GM18508 (cell line): ENCODE measurements around the gene CPSF6.
A peak's percentile ranks its signal among the peaks of the same experiment; 100 is the strongest.
"Not testable (repeated sequence)": the region's sequence is repeated elsewhere in the genome, so short reads cannot be mapped to it uniquely, and the experiment has no call there.

Source experiments
- ATAC-seq: cut with Tn5 transposase; IDR thresholded peaks from one replicate; pipeline ENCODE4 v1.9.1; 2021; ENCODE audit warnings: moderate number of reproducible peaks; ENCODE audit not compliant: insufficient read depth, unreplicated experiment

The CPSF6 gene, protein sequence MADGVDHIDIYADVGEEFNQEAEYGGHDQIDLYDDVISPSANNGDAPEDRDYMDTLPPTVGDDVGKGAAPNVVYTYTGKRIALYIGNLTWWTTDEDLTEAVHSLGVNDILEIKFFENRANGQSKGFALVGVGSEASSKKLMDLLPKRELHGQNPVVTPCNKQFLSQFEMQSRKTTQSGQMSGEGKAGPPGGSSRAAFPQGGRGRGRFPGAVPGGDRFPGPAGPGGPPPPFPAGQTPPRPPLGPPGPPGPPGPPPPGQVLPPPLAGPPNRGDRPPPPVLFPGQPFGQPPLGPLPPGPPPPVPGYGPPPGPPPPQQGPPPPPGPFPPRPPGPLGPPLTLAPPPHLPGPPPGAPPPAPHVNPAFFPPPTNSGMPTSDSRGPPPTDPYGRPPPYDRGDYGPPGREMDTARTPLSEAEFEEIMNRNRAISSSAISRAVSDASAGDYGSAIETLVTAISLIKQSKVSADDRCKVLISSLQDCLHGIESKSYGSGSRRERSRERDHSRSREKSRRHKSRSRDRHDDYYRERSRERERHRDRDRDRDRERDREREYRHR

DNA sequence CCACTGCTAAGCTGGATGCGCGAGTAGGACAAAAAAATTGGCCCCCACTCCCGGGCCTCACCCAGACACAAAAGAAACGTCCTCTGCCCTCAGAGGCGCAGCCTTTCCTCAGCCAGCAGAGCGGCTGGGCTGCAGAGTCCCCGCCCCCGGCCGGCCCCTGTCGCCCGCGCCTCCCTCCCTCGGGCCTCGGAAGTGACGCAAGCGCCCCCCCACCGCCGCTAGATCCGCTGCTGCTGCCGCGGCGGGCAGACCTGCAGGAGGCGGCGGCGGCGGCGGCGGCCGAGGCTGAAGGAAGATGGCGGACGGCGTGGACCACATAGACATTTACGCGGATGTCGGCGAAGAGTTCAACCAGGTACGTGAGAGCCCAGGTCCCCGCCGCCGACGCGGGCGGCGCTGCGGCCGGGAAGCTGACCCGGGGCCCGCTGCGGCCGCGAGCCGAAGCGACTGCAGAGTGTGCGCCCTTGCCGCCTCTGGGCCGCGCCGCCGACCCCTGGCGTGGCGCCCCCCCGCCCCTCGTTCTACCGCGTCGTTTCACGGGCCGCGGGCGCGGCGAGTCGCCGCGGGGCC lies at the start of gene CPSF6:
Gene CPSF6, plus strand, starts transcription at position 218 of the 570 bp plus-strand sequence. Its CDS starts 78 bp downstream, at position 296.
- peak; percentile 66 for ATAC-seq

DNA sequence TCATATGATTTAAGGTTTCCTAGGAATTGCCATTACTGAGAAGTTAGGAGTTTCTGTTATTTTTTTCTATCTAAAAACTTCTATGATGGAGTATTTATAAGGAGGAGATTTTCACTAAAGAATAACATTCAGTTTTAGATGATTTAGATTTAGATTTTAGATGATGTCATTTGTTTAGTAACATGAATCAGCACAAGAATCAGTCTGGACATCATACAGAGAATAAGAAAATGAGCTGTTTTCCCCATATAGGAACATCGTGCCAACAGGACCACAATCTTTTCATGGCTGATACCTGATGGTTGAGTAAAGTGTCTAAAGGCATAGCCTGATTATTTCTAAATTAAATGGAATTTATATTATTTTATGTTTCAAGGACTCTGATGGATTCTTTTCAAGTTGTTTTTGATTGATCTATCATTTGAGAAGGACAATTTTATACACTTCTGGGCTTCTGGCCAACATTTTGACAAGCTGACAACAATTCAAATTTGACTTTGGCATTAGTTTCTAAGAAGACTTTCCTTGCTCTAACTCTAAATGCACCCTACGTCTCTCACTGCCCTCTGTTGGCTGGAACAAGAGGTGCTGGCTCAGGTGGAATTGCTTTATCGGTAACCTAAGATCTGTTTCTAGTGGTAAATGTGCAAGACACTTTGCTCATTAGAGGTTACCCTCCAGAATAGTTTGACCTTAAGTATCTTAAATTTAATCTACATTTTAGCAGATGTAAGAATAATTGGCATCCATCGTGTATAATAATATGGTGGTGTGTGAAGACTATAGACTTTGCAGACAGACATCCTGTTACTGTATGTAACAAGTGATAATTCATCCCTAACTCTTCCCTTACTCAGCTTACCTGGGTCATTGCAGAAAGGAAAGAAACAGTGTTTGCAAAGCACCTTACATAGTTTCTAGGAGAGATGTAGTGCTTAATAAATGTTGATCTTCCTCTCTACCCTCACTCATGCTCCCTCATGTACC lies 42.8 kb upstream of the CPSF6 start:
- no peak for ATAC-seq

DNA sequence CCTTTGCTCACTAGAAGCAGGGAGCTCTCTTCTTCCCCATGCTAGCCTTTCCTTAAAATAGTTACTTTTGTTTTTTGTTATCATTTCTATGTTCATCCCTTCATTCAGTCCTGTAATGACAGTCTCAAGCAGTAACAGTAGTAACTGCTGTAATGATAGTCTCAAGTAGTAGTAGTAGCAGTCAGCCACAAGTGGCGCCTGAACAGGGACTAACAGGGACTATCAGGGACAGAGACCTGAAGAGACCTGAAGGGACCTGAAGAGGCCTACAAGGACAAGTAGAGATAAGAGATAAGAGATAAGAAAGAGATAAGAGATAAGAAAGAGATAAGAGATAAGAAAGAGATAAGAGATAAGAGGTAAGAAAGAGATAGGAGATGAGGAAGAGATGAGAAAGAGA lies 39.4 kb upstream of the CPSF6 start:
- ATAC-seq: not testable (repeated sequence)

DNA sequence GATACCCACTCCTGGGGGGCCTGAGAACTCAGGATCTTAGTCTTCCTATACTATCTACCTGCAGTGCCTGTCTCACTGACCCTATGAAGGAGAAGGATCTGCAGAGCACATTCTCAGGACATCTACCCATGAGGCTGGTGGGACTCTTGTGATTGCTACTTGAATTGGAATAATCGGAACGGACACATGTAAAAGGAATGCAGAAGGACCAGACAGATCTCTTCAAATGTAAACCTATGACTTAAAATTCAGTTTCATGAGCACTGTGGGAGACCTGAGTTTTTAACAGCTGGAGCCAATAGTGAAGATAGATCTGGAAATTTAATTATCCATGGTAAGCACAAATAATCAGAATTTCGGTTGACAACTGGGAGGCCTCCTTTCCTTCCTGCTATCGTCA lies 35.2 kb upstream of the CPSF6 start:
- no peak for ATAC-seq

DNA sequence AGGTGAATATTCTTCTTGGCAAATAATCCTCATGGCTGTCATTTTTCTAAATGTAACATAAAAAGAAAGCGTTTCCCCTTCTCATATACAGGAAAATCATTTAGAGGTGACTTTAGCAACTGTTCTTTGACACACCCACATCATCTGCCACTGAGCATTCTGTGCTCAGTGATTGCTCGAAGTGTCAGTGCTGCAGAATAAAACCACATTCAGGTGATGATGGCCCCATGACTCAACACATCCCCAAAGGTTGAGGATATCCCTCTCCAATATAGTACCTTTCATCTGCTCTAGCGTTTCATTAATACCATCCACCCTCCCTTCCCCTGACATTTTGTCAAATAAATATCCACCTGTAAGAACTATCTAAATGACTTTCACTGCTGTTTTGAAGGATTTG lies 28.7 kb upstream of the CPSF6 start:
- ATAC-seq: no peak

DNA sequence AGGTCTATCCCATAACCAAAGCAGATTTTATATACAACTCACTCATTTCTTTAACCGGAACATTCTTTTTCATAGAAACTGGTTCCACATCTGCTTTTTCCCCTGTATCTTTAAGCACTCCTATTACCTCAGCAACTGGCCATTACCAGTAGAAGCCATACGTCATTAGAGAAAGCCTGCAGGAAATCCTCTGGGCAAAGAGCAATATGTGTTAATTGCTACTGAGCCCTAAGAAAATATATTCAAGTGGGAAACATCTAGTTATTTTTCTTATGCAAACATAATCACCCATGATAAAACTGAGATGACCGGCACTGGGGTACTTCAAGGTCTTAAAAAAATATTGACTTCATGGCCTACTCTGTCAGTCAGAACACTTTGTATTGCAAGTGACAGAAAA lies 28.2 kb upstream of the CPSF6 start:
- ATAC-seq: no peak

DNA sequence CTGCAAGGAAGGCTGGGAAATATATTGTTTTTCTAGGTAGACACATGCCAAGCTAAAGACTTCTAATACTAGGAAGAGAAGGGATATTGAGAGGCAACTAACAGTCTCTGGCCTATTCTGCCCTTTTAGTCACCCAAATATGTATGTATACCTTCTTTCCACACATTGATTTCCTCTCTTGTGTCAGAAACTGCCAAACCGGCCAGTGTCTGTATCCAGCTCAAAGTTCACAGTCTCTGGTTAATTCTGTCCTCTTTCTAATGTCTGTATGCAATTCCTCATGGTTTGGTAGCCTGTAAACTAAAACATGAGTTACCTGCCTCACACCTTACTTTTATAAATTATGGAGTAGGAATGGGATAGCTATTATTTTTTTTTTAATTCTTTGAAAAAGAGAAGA lies 25.2 kb upstream of the CPSF6 start:
- no peak for ATAC-seq

DNA sequence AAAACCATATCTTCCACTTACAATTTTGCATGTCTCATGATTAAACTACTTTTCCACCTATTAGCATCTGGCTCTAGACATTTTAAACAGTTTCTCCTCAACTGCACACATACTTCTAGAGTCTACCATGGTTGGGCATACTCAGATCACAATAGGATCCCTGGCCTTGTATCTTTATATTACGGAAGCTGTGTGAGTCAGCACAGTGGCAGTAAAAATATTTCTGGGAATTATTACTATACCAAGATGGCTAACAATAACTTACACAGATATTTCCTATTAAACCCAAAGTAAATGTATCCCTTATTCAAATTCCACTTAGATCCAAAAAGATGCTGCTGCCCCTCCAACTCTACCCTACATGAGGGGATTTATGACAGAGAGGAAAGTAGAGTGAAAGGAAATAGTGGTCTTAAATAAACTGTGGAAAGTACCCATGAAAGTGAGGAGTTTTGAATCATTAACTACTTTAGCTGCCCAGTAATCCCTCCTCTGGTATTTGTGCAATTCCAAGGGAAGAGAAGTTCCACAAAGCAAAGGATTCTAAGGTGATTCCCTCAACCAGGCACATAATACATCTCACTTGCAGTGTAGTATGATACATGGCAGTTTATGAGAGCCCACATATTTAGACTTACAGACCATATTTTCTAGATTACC lies 14.0 kb upstream of the CPSF6 start:
- no peak for ATAC-seq

DNA sequence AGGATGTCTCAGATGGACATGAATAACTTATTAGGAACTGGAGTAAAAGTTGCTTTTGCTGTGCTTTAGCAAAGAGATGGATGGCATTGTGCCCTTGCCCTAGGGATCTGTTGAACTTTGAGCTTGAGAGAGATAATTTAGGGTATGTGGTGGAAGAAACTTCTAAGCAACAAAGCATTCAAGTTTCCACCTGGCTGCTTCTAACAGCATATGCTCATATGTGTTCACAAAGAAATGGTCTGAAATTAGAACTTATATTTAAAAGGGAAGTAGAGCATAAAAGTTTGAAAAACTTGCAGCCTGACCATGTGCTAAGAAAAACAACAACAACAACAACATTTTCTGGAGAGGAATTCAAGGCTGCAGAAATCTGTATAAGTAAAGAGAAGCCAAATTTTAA lies 7.9 kb upstream of the CPSF6 start:
- no peak for ATAC-seq

DNA sequence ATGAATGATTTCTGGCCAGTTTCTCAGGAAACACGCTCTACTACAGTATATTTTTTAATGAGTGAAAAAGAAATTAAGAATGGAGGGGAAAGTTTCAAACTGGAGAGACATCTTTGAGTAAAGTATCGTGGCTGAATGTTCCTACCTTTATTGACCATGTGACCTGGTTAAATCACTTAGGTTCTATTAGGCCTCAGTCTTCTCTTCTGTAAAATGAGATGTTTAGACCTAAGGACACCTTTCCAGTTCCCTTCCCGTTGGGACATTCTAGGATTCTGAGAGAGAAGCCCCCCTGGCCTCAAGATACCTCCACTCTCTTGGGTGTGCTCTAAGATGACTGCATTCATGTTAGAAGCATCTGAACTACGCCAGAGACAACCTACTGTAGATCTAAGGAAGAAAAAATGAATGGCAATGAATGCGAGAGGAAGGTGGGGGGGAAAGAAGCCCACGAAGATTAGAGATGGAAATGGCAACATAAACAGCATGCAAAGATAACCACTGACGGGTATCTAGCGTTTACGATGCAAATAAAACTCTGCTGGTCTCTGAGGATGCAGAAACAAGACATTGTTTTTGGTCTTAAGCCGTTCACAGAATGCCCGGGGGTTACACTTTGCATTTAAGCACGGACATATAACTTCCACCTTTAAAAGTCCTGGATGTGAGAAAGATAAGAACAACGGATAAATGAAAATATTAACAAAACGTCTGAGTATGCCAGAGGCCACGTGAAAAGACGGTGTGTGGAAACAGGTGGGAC lies 599 bp upstream of the CPSF6 start:
- peak; percentile 4 for ATAC-seq

DNA sequence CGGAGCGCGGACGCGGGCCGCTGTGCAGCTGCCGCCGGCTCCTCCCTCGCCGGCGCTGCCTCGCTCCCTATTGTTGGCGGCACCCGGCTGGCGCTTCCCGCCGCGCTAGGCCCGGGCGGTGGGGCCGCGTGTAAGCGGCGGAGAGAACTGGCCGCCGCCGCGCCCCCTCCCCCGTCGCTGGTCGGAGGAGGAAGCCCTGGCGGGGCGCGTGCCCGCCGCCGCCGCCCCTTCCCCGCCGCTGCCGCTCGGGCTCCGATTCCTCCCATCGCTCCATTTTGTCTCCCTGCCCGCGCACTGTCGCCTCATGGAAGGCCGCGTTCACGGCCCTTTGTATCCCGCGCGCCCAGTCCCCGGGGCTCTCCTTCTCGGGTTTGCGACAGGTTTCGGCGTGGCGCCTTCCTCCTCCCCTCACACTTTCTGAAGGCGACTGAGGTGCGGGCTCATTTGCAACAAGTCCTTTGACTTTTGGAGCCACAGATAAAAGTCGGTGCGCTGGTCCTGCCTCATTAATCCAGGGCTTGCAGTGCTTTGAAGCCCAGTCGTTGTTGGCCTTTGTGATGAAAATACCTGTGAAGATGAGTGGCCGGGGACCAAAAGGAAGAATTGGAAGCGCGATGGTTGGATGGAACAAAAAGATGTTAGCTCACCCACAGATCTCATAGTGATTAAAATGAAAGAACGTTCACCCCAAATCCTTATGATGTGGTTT lies 707 bp downstream of the CPSF6 start:
- peak; percentile 5 for ATAC-seq

DNA sequence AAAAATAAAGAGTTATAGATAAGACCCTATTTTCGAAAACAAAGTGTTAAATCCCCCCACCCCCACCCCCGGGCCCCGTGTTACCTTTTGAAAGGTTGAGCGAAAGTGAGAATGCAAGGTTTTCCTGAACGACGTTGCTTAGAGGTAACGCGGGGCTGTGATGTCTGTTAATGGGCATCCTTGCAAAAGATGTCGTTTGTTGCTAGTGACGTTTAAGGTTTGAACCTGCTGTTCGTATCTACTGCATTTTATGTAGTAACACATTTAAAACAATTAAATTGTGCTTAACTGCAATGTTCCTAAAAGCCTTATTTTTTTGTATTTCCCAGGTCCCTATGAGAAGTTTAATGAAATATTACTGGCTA lies 1.2 kb downstream of the CPSF6 start:
- no peak for ATAC-seq

DNA sequence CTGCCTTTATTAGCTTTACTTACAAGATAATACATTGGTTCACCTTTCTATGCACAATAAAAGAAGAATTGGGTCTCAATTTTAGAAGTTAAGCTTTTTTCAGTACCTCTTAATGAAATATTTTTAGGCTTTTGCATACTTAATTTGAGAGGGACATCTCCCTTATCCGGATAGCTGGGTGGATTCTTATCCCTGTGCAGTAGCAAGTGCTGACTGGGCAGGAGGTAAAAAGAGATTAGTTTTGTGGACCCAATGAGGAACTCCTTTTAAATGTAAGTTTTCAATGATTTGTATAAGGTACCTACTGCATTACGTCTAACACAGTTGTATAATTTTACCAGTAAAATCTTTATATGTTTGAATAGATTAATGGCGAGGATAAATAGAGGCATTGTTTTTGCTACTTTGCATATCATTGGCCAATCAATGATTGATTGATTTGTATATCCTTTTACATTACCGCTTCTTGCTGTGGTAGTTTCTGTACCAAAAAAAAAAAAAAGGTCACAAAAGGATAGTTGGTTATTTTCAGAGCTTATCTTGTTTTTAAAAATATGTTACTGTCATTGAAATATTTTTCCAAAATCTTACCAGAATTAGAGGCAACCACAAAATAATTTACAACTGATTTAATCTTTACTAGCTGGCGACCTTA lies 2.2 kb downstream of the CPSF6 start:
- ATAC-seq: no peak

DNA sequence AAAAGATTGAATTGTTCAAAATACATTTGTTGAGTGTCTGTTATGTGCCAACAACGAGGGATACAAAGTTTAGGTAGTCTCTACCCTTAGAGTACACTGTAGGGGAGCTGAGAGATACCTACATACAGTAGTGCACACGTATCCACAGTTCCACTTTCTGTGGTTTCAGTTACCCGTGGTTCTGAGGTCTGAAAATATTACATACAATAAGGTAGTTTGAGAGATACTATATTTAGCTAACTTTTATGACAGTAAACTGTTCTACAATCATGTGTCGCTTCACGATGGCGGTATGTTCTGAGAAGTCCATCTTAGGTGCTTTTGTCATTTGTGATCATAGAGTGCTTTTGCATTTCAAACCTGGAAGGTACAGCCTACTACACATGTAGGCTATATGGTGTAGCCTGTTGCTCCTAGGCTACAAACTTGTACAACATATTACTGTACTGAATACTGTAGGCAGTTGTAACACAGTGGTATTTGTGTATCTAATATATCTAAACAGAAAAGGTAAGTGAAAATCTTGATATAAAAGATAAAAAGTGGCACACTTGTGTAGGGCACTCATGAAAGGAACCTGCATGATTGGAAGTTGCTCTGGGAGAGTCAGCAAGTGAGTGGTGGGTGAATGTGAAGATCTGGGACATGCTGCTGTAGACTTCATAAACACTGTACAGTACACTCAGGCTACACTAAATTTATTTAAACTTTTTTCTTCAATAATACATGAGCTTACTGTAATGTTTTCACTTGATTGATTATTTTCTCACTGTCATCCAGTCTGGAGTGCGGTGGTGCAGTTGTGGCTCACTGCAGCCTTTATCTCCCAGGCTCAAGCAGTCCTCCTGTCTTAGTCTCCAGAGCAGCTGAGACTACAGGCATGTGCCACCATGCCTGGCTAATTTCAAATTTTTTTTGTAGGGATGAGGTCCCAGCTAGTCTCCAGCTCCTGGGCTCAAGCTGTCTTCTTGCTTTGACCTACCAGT lies 4.0 kb downstream of the CPSF6 start:
- ATAC-seq: peak; percentile 30

DNA sequence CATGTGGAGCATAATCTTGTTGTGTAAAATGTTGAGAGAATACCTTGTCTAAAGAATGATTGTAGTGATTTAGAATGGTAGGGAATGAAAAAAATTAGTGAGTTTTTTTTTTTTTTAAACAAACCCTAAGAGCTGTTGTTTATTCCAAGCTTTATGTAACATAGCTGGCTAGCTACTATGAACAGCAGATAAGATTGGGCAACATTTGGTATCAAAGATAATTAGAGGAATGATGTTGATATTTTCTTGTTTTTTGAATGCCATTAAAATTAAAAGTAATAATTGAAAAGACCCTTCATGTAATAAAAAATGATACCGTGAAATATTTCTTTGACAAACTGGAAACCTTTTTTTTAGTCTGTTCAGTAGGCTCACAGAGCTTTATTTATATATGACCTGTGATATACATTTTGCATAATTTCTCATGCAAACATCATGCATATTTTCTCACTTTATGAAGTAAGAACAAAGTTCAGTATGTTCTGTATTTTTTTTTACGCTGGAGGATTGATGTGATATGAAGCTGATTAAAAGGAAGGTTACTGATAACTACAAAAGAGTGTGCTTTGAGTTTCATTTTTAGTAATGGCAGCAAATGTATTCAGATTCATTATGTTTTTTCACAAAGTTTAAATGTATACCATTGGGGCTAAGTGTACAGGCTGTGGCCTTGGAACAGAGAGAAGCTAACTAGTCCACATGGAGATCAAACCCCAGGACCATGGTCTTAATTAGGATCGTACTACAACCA lies 8.1 kb downstream of the CPSF6 start:
- ATAC-seq: no peak

DNA sequence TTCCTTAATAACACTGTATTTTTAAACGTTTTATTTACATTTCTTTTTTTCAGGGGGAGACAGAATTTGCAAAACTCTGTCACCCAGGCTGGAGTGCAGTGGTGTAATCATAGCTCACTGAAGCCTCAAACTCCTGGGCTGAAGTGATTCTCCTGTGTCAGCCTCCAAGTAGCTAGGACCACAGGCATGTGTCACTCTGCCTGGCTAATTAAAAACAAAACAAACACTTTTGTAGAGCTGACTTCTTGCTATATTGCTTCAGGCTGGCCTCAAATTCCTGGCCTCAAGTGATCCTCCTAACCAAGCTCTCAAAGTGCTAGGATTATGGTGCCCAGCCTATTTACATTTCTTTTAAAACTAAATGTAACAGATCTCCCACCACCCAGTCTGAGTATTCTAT lies 12.7 kb downstream of the CPSF6 start:
- ATAC-seq: no peak
